ENCODE data around the gene MSMO1.

DNA sequence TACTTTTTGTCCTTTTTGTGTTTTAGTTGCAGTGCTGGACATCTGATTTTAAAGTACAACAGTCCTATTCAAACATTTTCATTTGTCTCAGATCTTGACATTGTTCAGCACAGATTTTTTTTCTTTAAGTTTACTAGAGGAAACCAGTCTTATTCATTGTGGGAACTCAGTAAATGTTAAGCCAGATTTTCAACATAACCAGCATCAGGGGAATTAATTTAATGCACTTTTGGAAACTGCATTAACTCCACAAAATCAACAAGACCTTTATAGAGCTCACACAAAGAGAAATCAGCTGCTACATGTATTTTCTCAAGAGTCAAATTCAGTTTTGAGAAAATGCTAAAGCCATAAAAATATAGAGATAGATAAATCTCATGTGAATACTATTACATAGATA, 61.3 kb downstream of the MSMO1 start:
- TF ChIP-seq YY1 (IDR thresholded peaks at IDR 0.05; ENCODE audit: low read depth) (no peak), RAD21 (IDR thresholded peaks at IDR 0.05; ENCODE audit: low read depth) (no peak), TCF12 (IDR thresholded peaks at IDR 0.05; ENCODE audit: low read depth) (no peak)
